ENCODE data around the gene DENND1A.
"Not testable (repeated sequence)": the region's sequence is repeated elsewhere in the genome, so short reads cannot be mapped to it uniquely, and the experiment has no call there.

DENND1A gene

GRCh38 chr9:123739387-123739786 lies 190.5 kb downstream of the DENND1A start:
- no peak for TF ChIP-seq CTCF (IDR thresholded peaks at IDR 0.05; ENCODE audit: insufficient read depth, low read depth, low read length, missing control alignments)
- no peak for DNase-seq (ENCODE audit: low read depth)

GRCh38 chr9:123738648-123739047 lies 191.3 kb downstream of the DENND1A start:
- no peak for TF ChIP-seq CTCF (IDR thresholded peaks at IDR 0.05; ENCODE audit: insufficient read depth, low read depth, low read length, missing control alignments)
- no peak for DNase-seq (ENCODE audit: low read depth)
- no peak overlapping the region for H3K4me3 ChIP-seq (ENCODE audit: low read length)

More at GRCh38 chr9:123739387-123739786, 190.5 kb downstream of the DENND1A start:
- no peak overlapping the region for H3K4me3 ChIP-seq (ENCODE audit: low read length)

DNA sequence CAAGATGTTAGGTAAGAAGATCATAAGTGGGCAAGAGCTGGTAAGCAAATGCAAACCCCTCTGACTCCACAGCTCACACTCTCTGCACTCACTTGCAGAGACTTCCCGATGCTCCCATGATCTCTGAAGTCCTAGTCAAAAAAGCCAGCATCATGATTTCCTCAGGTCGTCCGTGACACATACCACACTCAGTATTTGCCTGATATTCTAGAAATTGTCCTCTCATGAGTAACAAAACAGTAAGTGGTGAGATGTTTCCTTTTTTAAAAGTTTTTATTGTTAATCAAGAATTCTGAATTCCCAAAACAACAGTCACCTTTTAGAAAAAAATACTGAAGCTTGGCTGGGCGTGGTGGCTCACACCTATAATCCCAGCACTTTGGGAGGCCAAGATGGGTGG lies 194.6 kb downstream of the DENND1A start:
- no peak for TF ChIP-seq CTCF (IDR thresholded peaks at IDR 0.05; ENCODE audit: insufficient read depth, low read depth, low read length, missing control alignments)
- H3K4me3 ChIP-seq (ENCODE audit: low read length), result no peak overlapping the region
- DNase-seq (ENCODE audit: low read depth), result no peak

DNA sequence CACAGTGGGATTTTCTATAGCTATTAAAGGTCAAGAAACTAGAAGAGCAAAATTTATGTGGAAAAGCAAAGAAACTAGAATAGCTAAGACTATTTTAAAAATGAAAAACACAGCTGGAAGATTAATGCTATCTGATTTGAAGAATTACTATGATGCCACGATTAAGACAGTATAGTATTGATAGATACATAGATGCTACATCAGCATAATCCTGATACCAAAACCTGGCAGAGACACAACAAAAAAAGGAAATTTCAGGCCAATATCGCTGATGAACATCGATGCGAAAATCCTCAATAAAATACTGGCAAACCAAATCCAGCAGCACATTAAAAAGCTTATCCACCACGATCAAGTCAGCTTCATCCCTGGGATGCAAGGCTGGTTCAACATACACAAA lies 201.4 kb downstream of the DENND1A start:
- not testable (repeated sequence) for H3K4me3 ChIP-seq (ENCODE audit: low read length); DNase-seq (ENCODE audit: low read depth)

GRCh38 chr9:123727332-123727731 lies 202.6 kb downstream of the DENND1A start:
- peak; percentile 3 for DNase-seq (ENCODE audit: low read depth)
- TF ChIP-seq CTCF (IDR thresholded peaks at IDR 0.05; ENCODE audit: insufficient read depth, low read depth, low read length, missing control alignments), result no peak
- H3K4me3 ChIP-seq (ENCODE audit: low read length), result no peak overlapping the region

DNA sequence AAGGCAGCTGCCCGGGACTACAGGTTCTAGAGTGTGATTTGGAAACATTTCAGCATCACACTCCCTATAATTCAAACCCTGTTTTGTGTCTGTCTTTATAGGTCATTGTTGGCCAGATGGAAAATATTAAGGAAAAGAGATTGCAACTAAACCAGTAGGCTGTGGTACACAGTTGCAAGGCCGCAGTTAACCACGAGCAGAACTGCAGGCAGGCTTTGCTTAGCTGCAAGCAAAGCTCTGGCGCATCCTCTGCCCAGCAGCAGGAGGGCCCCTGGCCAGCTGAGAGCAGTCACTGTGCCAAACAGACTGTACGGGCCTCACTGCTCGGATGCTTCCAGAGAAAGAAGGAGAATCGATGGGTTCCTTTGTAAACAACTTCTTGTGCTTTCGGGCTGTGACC lies 204.5 kb downstream of the DENND1A start:
- no peak for DNase-seq (ENCODE audit: low read depth)
- no peak overlapping the region for H3K4me3 ChIP-seq (ENCODE audit: low read length)
- no peak for TF ChIP-seq CTCF (IDR thresholded peaks at IDR 0.05; ENCODE audit: insufficient read depth, low read depth, low read length, missing control alignments)

GRCh38 chr9:123724211-123724796 lies 205.6 kb downstream of the DENND1A start:
- H3K4me3 ChIP-seq (ENCODE audit: low read length), result no peak overlapping the region
- DNase-seq (ENCODE audit: low read depth), result peak; percentile 3
- no peak for TF ChIP-seq CTCF (IDR thresholded peaks at IDR 0.05; ENCODE audit: insufficient read depth, low read depth, low read length, missing control alignments)
